ENCODE results near the gene SUSD6.
A peak's percentile ranks its signal among the peaks of the same experiment; 100 is the strongest.
"Not testable (repeated sequence)": the region's sequence is repeated elsewhere in the genome, so short reads cannot be mapped to it uniquely, and the experiment has no call there.

The SUSD6 gene

GRCh38 chr14:69624136-69624535, 12.7 kb downstream of the SUSD6 start:
- no peak for DNase-seq (ENCODE audit: low read depth)

DNA sequence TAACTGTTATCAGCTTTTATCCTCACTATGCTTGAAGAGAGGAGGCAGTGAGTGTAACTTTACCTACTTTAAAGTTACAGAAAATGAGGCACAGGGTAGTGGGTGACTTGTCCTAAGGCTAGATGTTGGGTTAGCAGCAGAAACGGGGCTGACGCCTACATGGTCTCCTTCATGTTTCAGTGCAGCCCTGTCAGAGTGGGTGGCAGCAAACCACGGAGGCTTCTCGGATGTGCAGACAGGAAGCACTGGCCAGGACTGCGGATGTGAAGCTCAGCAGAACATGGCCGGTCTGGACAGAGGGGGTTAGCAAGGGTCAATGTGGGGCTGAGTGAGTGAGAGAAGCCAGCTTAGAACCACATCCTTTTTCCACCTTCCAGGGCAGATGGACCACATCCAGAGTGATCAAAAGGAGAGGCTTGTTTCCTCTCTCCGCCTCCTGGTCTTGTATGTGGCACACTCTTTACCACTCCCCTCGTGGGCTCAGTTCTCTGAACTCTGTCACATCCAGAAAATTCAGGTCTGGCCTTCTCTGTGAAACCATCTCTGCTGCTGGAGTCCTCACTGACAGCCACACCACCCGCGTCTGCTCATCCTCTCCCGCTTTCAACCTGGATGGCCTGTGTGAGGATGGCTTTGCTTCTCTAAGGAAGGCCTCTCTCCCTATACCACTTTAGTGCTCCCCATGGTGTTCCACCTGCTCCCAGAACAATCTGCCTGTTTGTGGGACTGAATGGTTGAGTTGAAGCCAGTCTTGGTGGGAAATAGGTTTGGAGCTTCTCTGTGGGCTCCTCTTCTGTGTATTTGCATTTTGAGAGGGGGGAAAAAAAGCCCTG, 14.1 kb downstream of the SUSD6 start:
- DNase-seq (ENCODE audit: low read depth): peak; percentile 56

DNA sequence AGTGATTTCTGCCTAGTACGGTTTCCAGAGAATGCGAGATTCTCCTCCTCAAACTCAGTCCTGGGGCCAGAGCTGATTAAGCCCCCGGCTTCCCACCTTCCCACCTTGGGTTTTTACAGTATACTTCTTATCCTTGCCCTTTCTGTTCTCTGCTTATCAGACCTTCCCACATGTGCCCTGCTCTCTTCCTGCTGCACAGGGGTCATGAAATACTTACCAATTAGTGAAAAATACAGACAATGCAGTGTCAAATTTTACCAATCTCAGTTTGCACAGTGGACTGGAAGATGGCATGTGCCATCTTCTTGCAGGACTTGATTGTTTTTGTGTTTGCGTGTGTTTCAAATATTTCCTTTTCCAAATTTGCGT, 14.7 kb downstream of the SUSD6 start:
- DNase-seq (ENCODE audit: low read depth): no peak

GRCh38 chr14:69629225-69630127, 18.1 kb downstream of the SUSD6 start:
- no peak for DNase-seq (ENCODE audit: low read depth)

GRCh38 chr14:69630360-69630759, 19.0 kb downstream of the SUSD6 start:
- DNase-seq (ENCODE audit: low read depth): no peak

- DNase-seq (ENCODE audit: low read depth): no peak
These were observed 20.1 kb downstream of the SUSD6 start for GRCh38 chr14:69631509-69631908.

DNA sequence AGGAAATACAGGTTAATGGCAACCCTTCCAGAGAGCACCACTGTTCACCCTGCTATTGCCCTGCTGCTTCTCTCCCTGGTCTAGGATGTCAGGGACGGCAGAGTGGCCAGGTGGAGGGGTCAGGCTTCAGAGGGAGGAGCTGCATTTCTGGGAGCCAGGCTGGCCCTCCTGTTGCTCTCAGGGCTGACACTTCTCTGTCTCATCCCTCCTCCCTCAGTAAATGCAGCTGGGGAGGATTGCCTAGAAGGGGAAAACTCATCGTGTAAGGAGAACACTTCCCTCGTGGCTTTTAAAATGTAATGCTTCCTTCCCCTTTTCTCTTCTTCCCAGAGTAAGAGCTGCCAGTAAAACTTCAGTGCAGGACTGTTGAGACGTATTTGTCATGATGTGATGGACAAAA, 20.8 kb downstream of the SUSD6 start:
- no peak for DNase-seq (ENCODE audit: low read depth)

- DNase-seq (ENCODE audit: low read depth): no peak
These were observed 21.3 kb downstream of the SUSD6 start for GRCh38 chr14:69632593-69633151.

- DNase-seq (ENCODE audit: low read depth): no peak
These were observed 21.8 kb downstream of the SUSD6 start for GRCh38 chr14:69633238-69633637.

DNA sequence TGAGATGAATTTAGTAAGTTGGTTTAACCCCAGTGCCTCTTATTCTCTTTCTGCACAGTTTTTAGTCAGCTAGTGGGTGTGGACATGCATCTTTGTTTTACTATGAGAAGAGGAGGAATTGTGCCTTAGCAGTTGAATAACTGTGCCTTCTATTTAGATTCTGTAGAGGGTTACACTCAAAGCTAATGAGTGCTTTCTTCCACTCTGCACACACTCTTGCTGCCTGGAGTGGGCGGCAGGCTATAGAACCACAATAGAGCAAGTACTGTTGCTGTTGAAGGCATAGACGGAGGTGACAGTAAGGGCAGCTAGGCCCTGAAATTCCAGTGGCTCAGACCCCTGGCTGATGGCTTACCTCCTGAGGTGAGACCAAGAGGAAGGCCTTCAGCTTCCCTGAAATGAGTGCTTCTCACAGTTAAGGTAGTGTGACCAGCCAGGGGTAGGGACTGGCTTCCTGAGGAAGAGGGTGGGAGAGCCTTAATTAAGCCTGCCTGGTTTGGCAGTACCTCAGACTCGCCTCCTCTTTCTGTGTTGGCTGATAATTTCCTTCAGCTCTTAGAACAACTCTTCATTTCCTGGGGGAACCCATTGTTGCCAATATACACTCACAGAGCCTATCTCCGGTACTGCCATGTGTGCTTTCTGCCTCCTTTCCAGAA, 24.7 kb downstream of the SUSD6 start:
- no peak for DNase-seq (ENCODE audit: low read depth)

- no peak for DNase-seq (ENCODE audit: low read depth)
These were observed 25.5 kb downstream of the SUSD6 start for GRCh38 chr14:69636718-69637480.

- DNase-seq (ENCODE audit: low read depth): no peak
These were observed 26.2 kb downstream of the SUSD6 start for GRCh38 chr14:69637503-69638031.

- DNase-seq (ENCODE audit: low read depth): no peak
These were observed 29.5 kb downstream of the SUSD6 start for GRCh38 chr14:69640931-69641330.

- not testable (repeated sequence) for DNase-seq (ENCODE audit: low read depth)
These were observed 30.9 kb downstream of the SUSD6 start for GRCh38 chr14:69642212-69642793.

- DNase-seq (ENCODE audit: low read depth): peak; percentile 36
These were observed 32.2 kb downstream of the SUSD6 start for GRCh38 chr14:69643430-69644200.

- DNase-seq (ENCODE audit: low read depth): no peak
These were observed 33.4 kb downstream of the SUSD6 start for GRCh38 chr14:69644814-69645213.

DNA sequence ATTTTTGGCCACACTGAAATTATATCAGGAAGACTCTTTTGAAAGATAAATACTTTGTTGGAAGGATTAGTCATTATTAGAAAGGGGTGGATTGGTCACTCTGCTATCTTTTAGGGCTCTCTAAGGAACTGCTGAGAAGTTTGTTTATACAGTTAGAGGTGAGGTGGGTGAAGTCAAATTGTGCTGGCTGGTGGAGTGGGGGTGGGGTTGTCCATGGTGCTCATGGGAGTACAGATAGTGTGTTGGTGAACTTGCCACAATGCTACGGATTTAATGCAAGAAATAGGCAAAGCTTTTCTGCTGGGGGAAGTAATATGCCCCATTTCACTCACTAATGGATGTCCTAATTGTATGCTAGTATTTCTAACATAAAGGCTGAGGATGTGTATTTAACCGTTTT, 35.8 kb downstream of the SUSD6 start:
- no peak for DNase-seq (ENCODE audit: low read depth)

- not testable (repeated sequence) for DNase-seq (ENCODE audit: low read depth)
These were observed 36.2 kb downstream of the SUSD6 start for GRCh38 chr14:69647642-69648041.

GRCh38 chr14:69648480-69649451, 37.4 kb downstream of the SUSD6 start:
- DNase-seq (ENCODE audit: low read depth): no peak
